GM19395 (cell line): ENCODE results near the gene CFAP77.

Experiments
- ATAC-seq: cut with Tn5 transposase; IDR thresholded peaks from one replicate; pipeline ENCODE4 v1.9.1; 2021; ENCODE audit warnings: mild to moderate bottlenecking, moderate library complexity; ENCODE audit not compliant: unreplicated experiment

The CFAP77 gene

GRCh38 chr9:132407196-132407595, 2.8 kb upstream of the CFAP77 start:
- no peak for ATAC-seq

DNA sequence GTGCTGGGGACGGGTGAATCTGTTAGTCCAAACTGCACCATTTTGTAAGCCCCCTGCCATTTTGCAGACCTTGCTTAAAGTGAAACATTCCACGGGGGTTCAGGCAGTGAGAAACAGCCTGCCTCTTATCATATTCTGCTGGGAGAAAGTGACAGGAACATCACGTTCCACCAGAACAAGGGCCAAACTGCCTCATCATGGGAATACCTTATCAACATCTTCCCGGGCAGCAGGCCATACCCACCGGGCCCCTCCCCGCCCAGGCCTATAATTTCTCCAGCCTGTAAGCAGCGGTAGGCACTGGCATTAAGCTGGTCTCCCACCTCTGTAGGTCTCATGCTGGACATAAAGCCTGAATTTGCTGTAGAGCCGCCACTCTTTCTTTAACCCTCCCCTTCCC, 1.5 kb upstream of the CFAP77 start:
- ATAC-seq = no peak

DNA sequence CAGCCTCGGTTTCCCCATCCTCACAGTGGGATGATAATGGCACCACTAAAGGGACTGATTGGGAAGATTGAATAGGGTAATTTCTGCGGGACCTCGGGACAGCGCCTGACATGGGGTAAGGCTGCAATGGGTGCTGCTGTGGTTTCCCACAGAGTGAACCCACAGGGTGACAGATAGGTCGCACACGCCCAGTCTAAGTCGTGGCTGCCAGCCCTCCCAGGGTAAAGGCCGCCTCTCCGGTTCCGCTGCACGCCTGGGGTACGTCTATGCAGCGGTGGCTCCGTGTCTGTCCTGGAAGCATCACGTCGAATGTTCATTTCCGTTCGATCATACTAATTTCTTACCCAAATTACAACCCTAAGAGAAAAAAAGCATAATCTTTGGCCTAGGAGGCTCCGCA, 631 bp downstream of the CFAP77 start:
- ATAC-seq = no peak

DNA sequence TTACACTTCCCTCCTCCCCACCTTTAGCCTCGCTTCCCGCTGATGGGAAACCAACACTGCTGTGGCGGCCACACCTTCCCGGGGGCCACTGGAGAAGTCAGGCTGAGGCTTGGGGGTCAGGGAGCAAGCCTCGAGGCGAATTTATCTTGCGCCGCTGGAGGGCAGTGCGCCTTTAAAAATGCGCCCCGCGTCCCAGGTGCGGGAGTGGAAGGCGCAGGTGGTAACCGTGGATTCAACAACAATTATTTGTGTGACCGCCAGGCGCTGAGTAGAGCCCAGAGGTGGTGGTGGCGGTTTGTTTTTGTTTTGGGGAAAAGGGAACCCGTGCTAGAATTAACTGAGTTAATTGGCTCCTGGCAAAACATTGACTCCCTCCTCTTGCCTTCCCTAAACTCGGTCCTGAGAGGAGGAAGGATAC, 1.1 kb downstream of the CFAP77 start:
- ATAC-seq = no peak

DNA sequence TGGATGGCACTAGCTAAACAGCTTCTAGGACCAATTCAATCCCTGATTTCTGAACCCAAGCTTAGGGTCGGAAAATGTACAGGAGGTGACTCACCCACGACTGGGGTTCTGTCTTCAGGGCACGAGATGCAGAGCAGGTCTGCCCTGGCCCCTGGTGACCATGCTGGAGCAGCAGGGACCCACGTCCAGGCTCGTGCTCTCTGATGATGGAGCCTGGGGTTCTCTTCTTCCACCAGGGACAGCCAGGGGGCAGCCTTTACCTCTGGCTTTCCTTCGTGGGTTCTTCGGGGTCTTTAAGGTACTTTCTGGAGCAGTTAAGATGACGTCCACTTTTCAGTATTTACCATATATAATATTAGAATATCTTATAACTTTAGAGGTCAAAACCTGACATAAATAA, 2.1 kb downstream of the CFAP77 start:
- no peak for ATAC-seq

DNA sequence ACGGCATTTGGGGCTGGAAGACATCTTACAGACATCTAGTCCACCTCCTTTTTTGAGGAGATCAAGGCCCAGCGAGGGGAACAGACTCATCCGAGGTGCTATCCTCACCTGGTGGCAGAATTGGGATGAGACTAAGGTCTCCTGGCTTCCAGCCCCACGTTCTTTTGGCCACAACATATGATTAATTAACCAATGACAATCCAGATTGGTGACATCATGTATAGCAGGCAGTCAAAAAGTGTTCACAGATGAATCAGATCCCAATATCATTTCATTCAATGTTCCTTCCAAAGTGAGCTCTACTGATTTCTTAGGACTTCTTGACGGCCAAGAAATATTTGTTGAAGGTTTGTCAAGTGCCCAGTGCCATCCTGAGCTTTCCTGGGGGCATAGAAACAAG, 3.9 kb downstream of the CFAP77 start:
- ATAC-seq = no peak

DNA sequence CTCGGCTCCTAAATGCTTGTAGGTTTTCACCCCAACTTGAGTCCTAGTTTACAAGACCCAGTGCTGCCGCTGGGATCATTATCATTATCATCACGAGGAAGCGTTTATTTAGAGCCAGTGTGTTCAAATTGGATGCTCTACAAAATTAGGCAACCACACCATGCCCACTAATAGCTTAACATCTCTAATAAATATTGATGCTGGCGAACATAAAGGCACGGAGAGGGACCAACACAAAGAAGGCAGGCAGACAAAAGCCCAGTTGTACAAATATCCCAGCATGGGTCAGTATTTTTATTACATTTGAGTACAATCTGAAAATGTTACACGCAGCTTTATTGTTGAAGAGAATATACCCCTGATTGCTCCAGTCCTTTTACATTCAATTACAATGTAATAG, 4.7 kb downstream of the CFAP77 start:
- ATAC-seq = no peak

DNA sequence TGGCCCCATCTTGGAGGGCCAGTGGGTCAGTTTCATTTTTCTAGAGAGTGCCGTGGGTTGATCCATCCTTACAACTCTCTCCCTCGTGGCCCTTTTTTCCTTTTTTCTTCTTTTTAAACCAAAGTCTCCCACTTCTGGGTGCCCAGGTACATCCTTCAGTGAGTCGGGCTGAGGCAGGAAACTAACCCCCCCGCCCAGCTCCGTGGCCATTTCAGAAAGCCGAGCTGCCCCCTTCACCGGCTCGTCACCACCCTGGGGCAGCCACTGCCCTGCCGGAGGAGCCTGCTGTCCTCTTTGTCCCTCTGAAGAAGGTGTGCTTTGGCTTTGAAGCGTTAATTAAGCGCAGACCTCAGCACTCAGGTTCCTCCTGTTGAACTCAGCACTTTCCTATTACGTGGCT, 5.2 kb downstream of the CFAP77 start:
- no peak for ATAC-seq

DNA sequence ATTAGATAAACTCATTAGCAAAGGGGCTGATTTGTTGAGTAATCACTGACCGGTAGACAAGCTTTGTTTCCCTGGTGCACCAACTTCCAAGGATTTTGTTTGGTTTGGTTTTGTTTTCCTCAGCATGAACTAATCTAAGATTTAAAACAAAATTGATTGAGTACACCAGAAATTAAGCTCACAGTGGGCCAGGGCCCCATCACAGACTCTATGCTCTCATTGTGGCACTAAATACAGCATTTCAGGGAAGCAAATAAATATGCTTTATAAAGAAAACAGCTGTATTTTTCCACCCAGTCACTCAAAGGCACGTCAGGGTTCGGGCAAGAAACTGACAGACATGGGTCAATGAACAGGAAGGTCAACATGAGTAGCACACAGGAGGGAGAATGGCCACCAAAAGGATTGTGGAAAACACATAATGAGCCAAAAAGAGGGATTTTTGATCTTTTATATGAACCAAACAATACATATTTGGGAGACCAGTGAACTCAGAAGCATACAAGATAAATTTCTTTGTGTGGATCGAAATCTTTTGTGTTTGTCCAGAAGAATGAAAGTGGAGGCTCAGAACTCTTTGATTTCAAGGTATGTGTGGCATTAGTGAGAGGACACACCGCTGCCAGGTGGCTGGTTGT, 8.8 kb downstream of the CFAP77 start:
- no peak for ATAC-seq

DNA sequence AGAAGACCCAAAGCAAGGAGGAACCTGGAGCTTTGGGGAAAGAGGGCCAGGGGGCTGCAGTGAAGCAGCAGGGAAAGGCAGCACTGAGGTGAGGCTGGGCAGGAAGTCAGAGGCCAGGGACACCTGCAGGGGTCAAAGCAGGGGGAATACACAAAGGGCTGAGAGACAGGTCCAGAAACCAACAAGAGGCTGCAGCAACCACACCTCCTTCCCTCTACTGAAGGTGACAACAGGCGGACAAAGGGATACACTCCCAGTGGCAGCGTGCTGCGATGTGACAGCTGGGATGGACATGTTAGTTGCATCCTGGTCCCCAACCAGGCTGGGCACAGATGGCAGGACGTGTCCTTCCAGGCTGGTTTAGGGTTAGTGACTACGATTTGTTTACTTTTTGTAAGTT, 12.6 kb downstream of the CFAP77 start:
- ATAC-seq = no peak

GRCh38 chr9:132423503-132423902, 13.5 kb downstream of the CFAP77 start:
- no peak for ATAC-seq

DNA sequence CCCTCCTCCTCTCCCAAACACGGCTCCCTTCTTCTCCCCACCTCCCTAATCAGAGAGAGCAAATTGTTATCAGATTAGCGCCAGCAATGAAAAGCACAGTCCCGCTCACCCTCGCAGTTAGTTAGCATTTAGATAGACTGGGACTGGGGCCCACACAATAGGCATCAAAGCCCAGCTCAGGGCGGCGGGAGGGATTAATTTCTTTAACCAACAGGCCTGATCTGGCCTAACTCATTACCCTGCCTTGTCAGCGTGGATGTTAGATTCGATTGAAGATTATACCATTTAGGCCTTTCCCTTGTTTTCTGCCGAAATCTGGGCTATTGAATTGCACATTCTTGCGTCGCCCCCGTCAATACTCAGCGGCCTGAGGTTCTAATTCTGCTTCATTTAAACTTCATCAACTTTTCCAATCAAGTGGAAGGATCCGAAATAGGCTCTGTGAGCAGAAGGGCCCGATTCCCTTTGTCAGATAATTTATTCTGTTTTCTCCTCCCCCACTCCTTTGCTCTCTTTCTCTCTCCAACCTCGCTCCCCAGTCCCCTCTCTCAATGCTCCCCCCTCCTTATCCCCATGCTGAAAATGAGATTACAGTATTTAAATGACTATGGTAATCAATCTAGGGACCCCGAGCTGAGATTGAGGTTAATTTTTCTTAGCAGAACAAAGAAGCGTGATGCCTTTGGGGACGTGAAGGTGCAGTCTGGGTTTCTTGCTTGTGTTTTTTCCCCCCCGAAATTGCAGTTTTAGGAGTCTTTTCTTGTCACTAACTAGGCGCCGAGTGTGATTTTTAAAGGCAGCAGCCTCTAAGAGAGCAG, 15.1 kb downstream of the CFAP77 start:
- ATAC-seq = no peak

DNA sequence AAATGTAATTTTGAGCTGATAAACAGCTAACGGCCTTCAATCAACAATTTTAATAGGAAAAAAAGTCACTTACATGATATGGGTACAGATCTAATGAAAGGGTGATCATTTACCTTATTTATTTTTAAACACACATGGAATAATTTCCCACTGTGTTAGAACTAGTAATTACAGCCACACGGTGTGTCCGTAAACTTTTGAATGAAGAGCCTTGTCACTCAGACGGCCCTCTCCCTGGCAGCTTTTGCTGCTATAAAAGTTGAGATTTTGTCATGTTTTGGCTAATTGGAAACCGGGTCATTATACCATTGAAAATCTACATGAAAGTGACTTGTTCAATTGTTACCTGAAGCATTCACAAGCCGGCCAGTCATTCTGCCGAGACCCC, 15.7 kb downstream of the CFAP77 start:
- ATAC-seq = no peak

DNA sequence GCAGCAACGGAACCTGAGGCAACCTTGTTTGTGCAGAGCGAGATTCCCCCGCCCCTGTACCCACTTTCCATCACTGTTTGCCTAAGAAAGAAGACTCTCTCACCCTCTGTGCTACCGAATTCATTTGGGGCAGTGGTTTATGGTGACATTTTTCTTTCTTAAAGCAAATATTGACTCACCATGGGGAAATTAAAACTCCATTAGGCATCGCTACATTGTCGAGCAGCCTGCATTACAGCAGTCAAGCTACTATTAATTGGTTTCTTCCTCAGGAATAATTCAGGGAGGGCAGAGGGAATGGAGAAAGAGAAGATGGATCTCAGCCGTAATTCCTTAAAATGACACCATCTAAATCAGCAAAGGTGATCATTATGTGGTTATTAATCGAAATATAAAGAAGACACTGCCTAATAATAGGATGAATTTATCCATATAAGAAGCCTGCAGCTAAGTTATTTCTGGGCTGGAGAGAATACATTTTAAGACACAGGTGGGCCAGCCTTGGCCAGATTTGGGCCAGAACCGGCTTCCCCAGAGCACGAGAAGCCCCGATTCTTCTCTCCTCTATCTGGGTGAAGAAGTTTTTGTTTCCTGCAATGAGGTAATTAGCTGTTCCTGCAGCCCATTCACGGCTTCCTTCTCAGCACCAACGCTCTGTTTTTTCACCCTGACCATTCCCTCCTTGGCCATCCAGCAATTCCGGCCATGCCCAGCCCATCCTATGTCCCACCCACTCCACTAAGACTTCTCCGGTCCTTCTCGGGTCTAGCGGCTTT, 16.8 kb downstream of the CFAP77 start:
- no peak for ATAC-seq

- no peak for ATAC-seq
Measured at GRCh38 chr9:132430998-132431397, 21.0 kb downstream of the CFAP77 start.

DNA sequence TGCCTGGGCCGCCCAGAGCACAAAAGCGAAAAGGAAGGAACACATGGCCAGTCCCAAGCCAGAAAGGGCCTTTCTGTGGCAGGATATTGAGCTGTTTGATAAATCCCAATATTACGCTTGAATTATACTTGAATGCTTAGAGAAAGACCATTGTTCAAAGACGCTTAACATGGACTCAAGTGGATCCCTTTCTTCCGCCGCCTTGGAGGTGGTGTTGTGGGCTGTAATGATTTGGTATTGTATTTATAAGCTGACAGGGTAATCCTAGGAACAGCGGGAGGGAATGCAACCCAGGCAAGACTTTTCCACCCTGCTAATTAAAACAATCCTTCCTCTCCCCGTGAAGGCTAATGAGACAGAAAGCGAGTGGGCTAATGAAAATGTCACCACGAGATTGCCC, 24.9 kb downstream of the CFAP77 start:
- no peak for ATAC-seq

- no peak for ATAC-seq
Measured at GRCh38 chr9:132439153-132439552, 29.1 kb downstream of the CFAP77 start.

GRCh38 chr9:132440735-132441134, 30.7 kb downstream of the CFAP77 start:
- ATAC-seq = no peak

DNA sequence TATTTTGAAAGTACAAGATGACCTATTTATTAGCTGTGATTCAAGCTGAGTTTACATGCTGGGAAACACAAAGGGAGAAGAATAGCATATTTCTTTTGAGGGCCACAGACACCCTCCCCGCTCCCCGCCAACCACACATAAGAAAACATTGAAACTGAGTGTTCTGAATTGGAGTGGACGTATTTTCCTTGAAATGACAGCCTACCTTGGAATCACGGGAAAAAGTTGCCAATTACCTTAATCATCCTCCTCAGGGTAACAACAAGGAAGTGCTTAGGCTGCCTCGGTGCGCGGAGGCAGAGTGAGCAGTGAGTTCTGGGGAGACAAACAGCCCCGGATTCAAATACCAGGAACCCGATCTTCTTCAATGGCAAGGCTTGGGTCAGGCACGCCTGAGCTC, 31.4 kb downstream of the CFAP77 start:
- no peak for ATAC-seq

DNA sequence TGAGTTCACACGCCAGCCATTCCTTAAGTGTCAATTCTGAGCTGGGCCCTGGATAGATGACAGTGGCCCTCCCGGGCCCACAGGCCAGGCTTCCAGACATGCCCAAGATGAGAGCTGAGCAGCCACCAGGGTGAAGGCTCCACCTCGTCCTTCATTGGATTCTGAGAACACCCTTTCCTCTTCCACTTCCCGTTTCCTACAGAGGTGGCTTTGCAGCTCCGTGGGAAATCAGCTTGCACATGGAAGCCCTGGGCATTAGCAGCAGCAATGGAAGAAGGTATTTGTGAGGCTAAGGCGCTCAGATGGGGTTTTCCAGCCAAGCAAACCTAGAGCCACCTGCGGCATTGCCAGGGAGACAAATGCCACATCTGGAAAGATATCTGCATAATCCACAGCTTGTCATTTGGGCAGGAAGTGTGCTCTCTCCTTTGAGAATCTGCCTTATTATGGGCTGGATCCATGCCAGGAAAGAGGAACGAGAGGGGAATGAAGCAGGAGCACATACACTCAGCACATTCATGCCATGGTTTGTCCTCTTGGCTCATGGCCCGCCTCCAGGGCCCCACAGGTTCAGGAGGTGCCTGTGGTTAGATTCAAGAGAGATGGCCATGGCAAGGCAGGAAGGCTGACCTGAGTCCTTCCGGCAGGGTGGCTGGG, 34.1 kb downstream of the CFAP77 start:
- ATAC-seq = no peak

DNA sequence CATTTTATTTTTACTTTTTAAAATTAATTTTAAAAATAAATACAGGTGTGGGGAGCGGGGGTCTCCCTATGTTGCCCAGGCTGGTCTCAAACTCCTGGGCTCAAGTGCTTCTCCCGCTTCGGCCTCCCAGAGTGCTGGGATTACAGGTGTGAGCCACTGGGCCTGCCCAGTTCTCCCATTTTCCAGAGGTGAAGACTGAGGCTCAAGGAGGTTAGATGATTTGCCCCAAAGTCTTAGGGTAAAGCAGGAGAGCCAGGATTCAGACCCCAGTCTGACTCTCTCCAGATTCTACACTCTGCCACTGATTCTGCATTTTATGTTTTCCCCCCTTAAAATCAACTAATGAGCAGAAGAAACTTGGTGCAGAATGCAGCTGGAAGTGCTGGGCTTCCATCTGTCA, 36.9 kb downstream of the CFAP77 start:
- no peak for ATAC-seq
